ENCODE data around the gene SMNDC1. TPM values are rescaled to one million over a fixed set of nuclear protein-coding genes. Genes with fewer than 3 reads are reported as not detected.
"Not testable (repeated sequence)": the region's sequence is repeated elsewhere in the genome, so short reads cannot be mapped to it uniquely, and the experiment has no call there.

Gene SMNDC1
- total RNA-seq, 4 donors from 2014 or later = 10.3 to 15.8 (median 12.8) TPM

DNA sequence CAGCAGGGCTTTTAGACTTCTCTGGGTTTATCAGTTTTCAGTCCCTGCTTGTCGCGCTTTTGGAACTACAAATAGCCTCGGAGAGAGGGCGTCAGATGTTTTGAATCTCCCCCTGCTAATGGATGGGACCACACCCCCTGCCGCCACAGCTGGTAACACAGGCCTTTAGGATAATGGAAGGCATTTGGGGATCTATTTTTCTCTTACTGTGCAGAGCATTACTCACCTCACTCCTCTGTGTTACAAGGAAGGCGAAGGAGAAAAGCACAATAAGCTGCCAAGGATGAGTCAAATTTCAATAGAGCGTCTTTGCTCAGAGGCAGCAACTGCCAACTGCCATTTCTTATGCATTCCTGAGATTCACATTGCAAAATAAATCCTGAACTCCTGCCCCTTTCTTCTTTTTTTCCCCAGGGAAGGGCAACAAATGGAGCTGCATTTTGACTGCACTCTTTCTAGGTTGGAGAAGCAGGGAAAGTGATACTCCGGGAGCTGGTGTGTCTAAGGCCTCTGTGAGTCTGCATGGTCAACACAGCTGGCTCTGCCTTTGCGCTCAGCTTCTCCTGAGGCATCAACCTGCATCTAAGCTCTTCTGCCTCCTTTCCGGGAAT, 31.5 kb upstream of the SMNDC1 start:
- Histone ChIP-seq H3K4me3 (no peak overlapping the region), H3K36me3 (no peaks in the 10 kb centered on the region), H3K27ac (no peak overlapping the region), H3K27me3 (no peaks in the 10 kb centered on the region), H3K9me3 (no peaks in the 10 kb centered on the region), H3K4me1 (peaks cover 16% of the 10 kb centered on the region)
- DNase-seq (ENCODE audit: low spot score in 2 of 2) = no peak
- TF ChIP-seq, protein P1, sequence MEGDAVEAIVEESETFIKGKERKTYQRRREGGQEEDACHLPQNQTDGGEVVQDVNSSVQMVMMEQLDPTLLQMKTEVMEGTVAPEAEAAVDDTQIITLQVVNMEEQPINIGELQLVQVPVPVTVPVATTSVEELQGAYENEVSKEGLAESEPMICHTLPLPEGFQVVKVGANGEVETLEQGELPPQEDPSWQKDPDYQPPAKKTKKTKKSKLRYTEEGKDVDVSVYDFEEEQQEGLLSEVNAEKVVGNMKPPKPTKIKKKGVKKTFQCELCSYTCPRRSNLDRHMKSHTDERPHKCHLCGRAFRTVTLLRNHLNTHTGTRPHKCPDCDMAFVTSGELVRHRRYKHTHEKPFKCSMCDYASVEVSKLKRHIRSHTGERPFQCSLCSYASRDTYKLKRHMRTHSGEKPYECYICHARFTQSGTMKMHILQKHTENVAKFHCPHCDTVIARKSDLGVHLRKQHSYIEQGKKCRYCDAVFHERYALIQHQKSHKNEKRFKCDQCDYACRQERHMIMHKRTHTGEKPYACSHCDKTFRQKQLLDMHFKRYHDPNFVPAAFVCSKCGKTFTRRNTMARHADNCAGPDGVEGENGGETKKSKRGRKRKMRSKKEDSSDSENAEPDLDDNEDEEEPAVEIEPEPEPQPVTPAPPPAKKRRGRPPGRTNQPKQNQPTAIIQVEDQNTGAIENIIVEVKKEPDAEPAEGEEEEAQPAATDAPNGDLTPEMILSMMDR (IDR thresholded peaks at IDR 0.05) = no peak
- TF ChIP-seq POLR2A (IDR thresholded peaks at IDR 0.05) (no peak), POLR2AphosphoS5 (IDR thresholded peaks at IDR 0.05) (no peak), EP300 (IDR thresholded peaks at IDR 0.05) (no peak)
- 41% methylated on average over 10 of the region's 10 CpGs for WGBS

DNA sequence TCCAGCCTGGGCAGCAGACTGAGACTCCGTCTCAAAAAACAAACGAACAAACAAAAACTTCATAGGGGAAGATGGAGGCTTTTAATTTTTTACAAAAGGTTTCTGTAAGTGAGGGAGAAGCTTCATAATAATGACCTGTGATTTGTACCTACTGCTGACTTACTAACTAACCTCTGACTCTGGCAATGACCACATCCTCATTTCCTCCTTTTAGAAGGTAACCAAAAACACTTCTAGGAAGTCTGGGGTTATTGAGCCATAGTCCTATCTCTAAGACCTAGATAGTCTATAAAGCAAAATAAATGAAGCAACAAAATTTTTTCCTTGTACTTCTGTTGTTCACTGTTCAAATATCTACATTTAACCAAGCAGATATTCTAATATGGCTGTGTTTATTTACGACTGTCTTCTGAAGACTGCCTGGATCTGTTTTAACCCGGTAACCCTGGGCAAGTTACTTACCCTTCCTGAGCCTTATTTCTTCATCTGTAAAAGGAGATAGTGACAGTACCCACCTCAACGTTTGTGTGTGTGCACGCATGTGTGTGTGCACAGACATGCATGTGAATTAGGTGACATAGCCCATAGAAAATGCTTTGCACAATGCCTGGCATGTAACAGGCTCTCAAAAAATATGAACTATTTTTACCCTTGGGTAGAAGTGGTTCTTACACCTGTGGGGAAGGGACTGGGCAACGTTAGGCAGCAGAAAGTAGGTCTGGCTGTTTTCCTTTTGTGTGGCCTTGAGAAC, 30.8 kb upstream of the SMNDC1 start:
- Histone ChIP-seq H3K27me3 (no peaks in the 10 kb centered on the region), H3K9me3 (peaks cover 4% of the 10 kb centered on the region), H3K36me3 (no peaks in the 10 kb centered on the region), H3K27ac (no peak overlapping the region), H3K4me1 (peaks cover 16% of the 10 kb centered on the region), H3K4me3 (no peak overlapping the region)
- WGBS = 52% methylated on average over 7 of the region's 7 CpGs
- TF ChIP-seq, protein P1 (IDR thresholded peaks at IDR 0.05) = no peak
- no peak for TF ChIP-seq POLR2A (IDR thresholded peaks at IDR 0.05)
- TF ChIP-seq POLR2AphosphoS5 (IDR thresholded peaks at IDR 0.05) = no peak
- no peak for TF ChIP-seq EP300 (IDR thresholded peaks at IDR 0.05)
- DNase-seq (ENCODE audit: low spot score in 2 of 2) = no peak

DNA sequence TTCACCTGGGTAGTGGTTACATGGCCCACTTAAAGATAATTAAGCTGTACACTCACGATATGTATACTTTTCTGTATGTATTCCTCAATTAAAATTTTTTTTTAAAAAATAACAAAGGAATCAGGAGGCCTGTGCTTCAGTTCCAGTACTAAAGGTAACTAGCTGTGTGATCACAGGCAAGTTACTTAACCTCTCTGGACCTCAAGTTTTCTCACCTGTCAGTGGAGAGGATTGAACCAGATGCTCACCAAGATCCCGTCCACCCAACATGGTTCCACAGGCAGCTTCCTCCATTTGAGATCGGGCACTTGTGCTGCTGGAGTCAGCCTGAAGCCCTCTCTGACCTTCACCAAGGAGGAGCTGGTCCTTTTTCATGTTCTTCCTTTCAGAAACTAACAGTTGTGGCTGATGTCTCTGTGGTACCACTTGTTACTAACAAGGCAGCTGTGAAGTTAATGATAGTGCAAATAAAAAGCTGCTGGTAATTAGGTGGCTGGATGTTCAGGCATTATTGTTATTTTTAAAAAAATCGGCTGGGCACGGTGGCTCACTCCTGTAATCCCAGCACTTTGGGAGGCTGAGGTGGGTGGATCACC, 29.4 kb upstream of the SMNDC1 start:
- Histone ChIP-seq H3K27me3 (no peaks in the 10 kb centered on the region), H3K36me3 (no peaks in the 10 kb centered on the region), H3K4me1 (peaks cover 16% of the 10 kb centered on the region), H3K27ac (no peak overlapping the region), H3K9me3 (peaks cover 7% of the 10 kb centered on the region), H3K4me3 (no peak overlapping the region)
- no peak for DNase-seq (ENCODE audit: low spot score in 2 of 2)
- WGBS = 83% methylated on average over 5 of the region's 5 CpGs
- TF ChIP-seq POLR2A (IDR thresholded peaks at IDR 0.05) (no peak), EP300 (IDR thresholded peaks at IDR 0.05) (no peak), POLR2AphosphoS5 (IDR thresholded peaks at IDR 0.05) (no peak)
- TF ChIP-seq, protein P1 (IDR thresholded peaks at IDR 0.05) = no peak

DNA sequence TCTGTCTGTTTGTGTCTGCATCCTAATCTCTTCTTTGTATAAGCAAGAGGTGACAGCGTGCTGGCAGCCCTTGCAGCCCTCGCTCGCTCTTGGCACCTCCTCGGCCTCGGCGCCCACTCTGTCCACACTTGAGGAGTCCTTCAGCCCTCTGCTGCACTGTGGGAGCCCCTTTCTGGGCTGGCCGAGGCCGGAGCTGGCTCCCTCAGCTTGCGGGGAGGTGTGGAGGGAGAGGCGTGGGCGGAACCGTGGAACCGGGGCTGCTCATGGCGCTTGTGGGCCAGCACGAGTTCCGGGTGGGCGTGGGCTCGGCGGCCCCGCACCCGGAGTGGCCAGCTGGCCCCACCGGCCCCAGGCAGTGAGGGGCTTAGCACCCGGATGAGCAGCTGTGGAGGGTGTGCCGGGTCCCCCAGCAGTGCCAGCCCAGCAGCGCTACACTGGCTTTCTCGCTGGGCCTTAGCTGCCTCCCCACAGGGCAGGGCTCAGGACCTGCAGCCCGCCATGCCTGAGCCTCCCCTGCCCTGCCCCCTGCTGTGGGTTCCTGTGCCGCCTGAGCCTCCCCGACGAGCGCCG, 26.6 kb upstream of the SMNDC1 start:
- not testable (repeated sequence) for DNase-seq (ENCODE audit: low spot score in 2 of 2); H3K36me3 ChIP-seq; H3K9me3 ChIP-seq; H3K4me3 ChIP-seq; H3K27me3 ChIP-seq; H3K27ac ChIP-seq
- WGBS = 97% methylated on average over 13 of the region's 32 CpGs
- peaks cover 11% of the 10 kb centered on the region for H3K4me1 ChIP-seq

DNA sequence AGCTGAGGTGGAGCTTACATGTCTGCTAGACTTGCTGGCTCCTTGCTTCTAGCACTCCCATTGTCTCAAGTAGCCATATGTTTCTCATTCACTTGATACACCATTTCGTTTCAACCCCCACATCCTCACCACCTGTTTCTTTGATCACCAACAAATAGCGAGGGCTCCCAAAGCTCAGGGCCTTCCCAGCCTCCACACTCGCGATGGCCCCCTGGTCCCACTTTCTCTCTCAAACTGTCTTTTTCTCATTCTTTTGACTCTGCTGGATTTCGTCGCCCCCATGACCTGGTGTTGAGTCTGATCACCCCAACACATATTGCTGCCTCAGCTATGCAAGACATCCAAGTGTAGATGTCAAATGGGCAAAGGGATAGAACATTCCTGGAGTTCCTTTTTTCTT, 26.0 kb upstream of the SMNDC1 start:
- H3K4me3 ChIP-seq = no peak overlapping the region
- TF ChIP-seq, protein P1 (IDR thresholded peaks at IDR 0.05) = no peak
- no peak for TF ChIP-seq EP300 (IDR thresholded peaks at IDR 0.05)
- peaks cover 7% of the 10 kb centered on the region for H3K9me3 ChIP-seq
- H3K27ac ChIP-seq = no peak overlapping the region
- H3K4me1 ChIP-seq = peaks cover 5% of the 10 kb centered on the region
- no peaks in the 10 kb centered on the region for H3K36me3 ChIP-seq
- H3K27me3 ChIP-seq = no peaks in the 10 kb centered on the region
- DNase-seq (ENCODE audit: low spot score in 2 of 2) = no peak
- 93% methylated on average over 6 of the region's 6 CpGs for WGBS

All from suprapubic skin (tissue), 4 donors.